GM23338 (cell line): ENCODE results near the gene OR2AT4. TPM values are rescaled to one million over a fixed set of nuclear protein-coding genes. Genes with fewer than 3 reads are reported as not detected.
"Not testable (repeated sequence)": the region's sequence is repeated elsewhere in the genome, so short reads cannot be mapped to it uniquely, and the experiment has no call there.

Source experiments
- ATAC-seq: fragments of 200-7000 bp; cut with Tn5 transposase; 3 replicates; pipeline ENCODE4 v1.9.1; 2020
- DNase-seq: peaks from one replicate; pipeline ENCODE4 v3.0.0-alpha.2; 2015; ENCODE audit warnings: low spot score
- H2AFZ ChIP-seq: fragments of 200-600 bp; sonication (generic); 2 replicates; pipeline ENCODE4 v1.8.0; 2016; ENCODE audit warnings: antibody characterized with exemption, mild to moderate bottlenecking, moderate library complexity
- H3F3A ChIP-seq: fragments of 200-600 bp; sonication (generic); replicated peaks from 2 replicates; pipeline ENCODE4 v1.8.0; 2017; ENCODE audit warnings: antibody characterized with exemption, mixed run types, low read depth
- H3K27ac ChIP-seq: fragments of 200-600 bp; sonication (generic); 2 replicates; pipeline ENCODE4 v1.6.1; 2016; ENCODE audit warnings: low read depth
- H3K27me3 ChIP-seq: fragments of 200-600 bp; sonication (generic); 2 replicates; pipeline ENCODE4 v1.8.0; 2016; ENCODE audit warnings: mild to moderate bottlenecking, mixed run types, moderate library complexity; ENCODE audit not compliant: insufficient read depth
- H3K36me3 ChIP-seq: fragments of 200-600 bp; sonication (generic); 2 replicates; pipeline ENCODE4 v1.8.0; 2016; ENCODE audit warnings: mild to moderate bottlenecking; ENCODE audit not compliant: insufficient read depth
- H3K4me1 ChIP-seq: fragments of 200-600 bp; sonication (generic); 2 replicates; pipeline ENCODE4 v1.8.0; 2016; ENCODE audit warnings: mild to moderate bottlenecking, moderate library complexity; ENCODE audit not compliant: insufficient read depth
- H3K4me2 ChIP-seq: fragments of 200-600 bp; sonication (generic); 2 replicates; pipeline ENCODE4 v1.7.1; 2017; ENCODE audit warnings: mixed run types
- H3K4me3 ChIP-seq: fragments of 200-600 bp; sonication (generic); 2 replicates; pipeline ENCODE4 v1.6.1; 2016; ENCODE audit warnings: mixed run types
- H3K79me2 ChIP-seq: fragments of 200-600 bp; sonication (generic); replicated peaks from 2 replicates; pipeline ENCODE4 v1.8.0; 2017; ENCODE audit warnings: mild to moderate bottlenecking; ENCODE audit not compliant: insufficient read depth
- H3K9me2 ChIP-seq: fragments of 200-600 bp; sonication (generic); 2 replicates; pipeline ENCODE4 v1.8.0; 2017; ENCODE audit not compliant: insufficient read depth
- H4K20me1 ChIP-seq: fragments of 200-600 bp; sonication (generic); replicated peaks from 2 replicates; pipeline ENCODE4 v1.8.0; 2017; ENCODE audit warnings: mild to moderate bottlenecking; ENCODE audit not compliant: insufficient read depth
- H3K27ac Mint-ChIP-seq: 2 replicates; pipeline ENCODE4 v1.8.0; 2020; ENCODE audit warnings: inconsistent platforms, mild to moderate bottlenecking, moderate library complexity, mixed read lengths
- H3K27me3 Mint-ChIP-seq: 3 replicates; pipeline ENCODE4 v1.8.0; 2022; ENCODE audit warnings: low read depth, mild to moderate bottlenecking, moderate library complexity, mixed read lengths, inconsistent platforms; ENCODE audit not compliant: insufficient read depth, poor library complexity
- H3K36me3 Mint-ChIP-seq: 3 replicates; pipeline ENCODE4 v1.8.0; 2021; ENCODE audit warnings: low read depth, mild to moderate bottlenecking, inconsistent platforms, moderate library complexity, mixed read lengths
- H3K4me1 Mint-ChIP-seq: 3 replicates; pipeline ENCODE4 v1.8.0; 2020; ENCODE audit warnings: mild to moderate bottlenecking, inconsistent platforms, mixed read lengths
- H3K4me3 Mint-ChIP-seq: 3 replicates; pipeline ENCODE4 v1.8.0; 2021; ENCODE audit warnings: moderate library complexity, mild to moderate bottlenecking, inconsistent platforms, mixed read lengths
- H3K9me3 Mint-ChIP-seq: 3 replicates; pipeline ENCODE4 v1.8.0; 2020; ENCODE audit warnings: moderate library complexity, mild to moderate bottlenecking, inconsistent platforms, mixed read lengths
- CREB1 ChIP-seq: fragments of 250-450 bp; sonication (Bioruptor Pico); IDR thresholded peaks from 2 replicates; pipeline ENCODE4 v1.5.0; 2020; ENCODE audit warnings: low read depth, mild to moderate bottlenecking, moderate library complexity
- ETS1 ChIP-seq: IDR thresholded peaks from 2 replicates; pipeline ENCODE4 v1.6.1; 2016; ENCODE audit warnings: antibody characterized with exemption
- EZH2phosphoT487 ChIP-seq: fragments of 200-600 bp; sonication (generic); IDR thresholded peaks from one replicate; pipeline ENCODE4 v1.8.1; 2018; ENCODE audit warnings: antibody characterized with exemption; ENCODE audit not compliant: unreplicated experiment
- JUNB ChIP-seq: IDR thresholded peaks from one replicate; pipeline ENCODE4 v1.6.1; 2016; ENCODE audit warnings: antibody characterized with exemption; ENCODE audit not compliant: unreplicated experiment
- ZNF114 ChIP-seq: fragments of 250-450 bp; sonication (Bioruptor Pico); IDR thresholded peaks from 2 replicates; pipeline ENCODE4 v1.5.0; 2020; ENCODE audit warnings: mild to moderate bottlenecking, moderate library complexity
- ZNF331 ChIP-seq: fragments of 250-450 bp; sonication (Bioruptor Pico); IDR thresholded peaks from 2 replicates; pipeline ENCODE4 v1.5.0; 2020; ENCODE audit warnings: low read depth, mild to moderate bottlenecking, moderate library complexity
- ZNF462 ChIP-seq: fragments of 250-450 bp; sonication (Bioruptor Pico); IDR thresholded peaks from 2 replicates; pipeline ENCODE4 v1.5.0; 2020; ENCODE audit warnings: mild to moderate bottlenecking, moderate library complexity
- polyA plus RNA-seq: library from polyadenylated mRNA; unstranded; fragments of >200 nt; fragmentation: Nextera tagmentation; extraction: Ambion mirVana; gene quantifications from 2 replicates; pipeline ENCODE4 v1.2.1, GENCODE V29; 2016
- total RNA-seq: library from RNA; depleted of rRNA; stranded (reverse); fragments of >200 nt; shearing (Covaris generic); gene quantifications from 2 replicates; pipeline ENCODE4 v1.2.3, GENCODE V29; 2014

The OR2AT4 gene
- total and polyA plus RNA-seq, 2 experiments from 2014 or later: not detected

- not testable (repeated sequence) for ATAC-seq, H2AFZ ChIP-seq, H3K4me1 Mint-ChIP-seq, H3K4me2 ChIP-seq, H3K27me3 ChIP-seq, H4K20me1 ChIP-seq, H3K4me3 ChIP-seq, H3K36me3 Mint-ChIP-seq, H3K36me3 ChIP-seq, H3K9me3 Mint-ChIP-seq, H3K4me1 ChIP-seq, H3K9me2 ChIP-seq, H3F3A ChIP-seq, H3K79me2 ChIP-seq, H3K27ac Mint-ChIP-seq, H3K4me3 Mint-ChIP-seq, H3K27me3 Mint-ChIP-seq, H3K27ac ChIP-seq, DNase-seq
These were observed 2.3 kb upstream of the OR2AT4 start for GRCh38 chr11:75098835-75099439.

- not testable (repeated sequence) for H3K9me2 ChIP-seq, H3K36me3 Mint-ChIP-seq, DNase-seq, H3K4me3 ChIP-seq, H4K20me1 ChIP-seq, H2AFZ ChIP-seq, H3K4me2 ChIP-seq, H3K4me1 Mint-ChIP-seq, H3K9me3 Mint-ChIP-seq, H3K36me3 ChIP-seq, H3F3A ChIP-seq, H3K4me3 Mint-ChIP-seq, H3K27ac Mint-ChIP-seq, H3K27ac ChIP-seq, ATAC-seq, H3K4me1 ChIP-seq, H3K27me3 ChIP-seq, H3K79me2 ChIP-seq, H3K27me3 Mint-ChIP-seq
These were observed 1.5 kb upstream of the OR2AT4 start for GRCh38 chr11:75098181-75098580.

GRCh38 chr11:75097173-75097557 lies 489 bp upstream of the OR2AT4 start:
- Mint-ChIP-seq H3K27me3 (no peaks in the 10 kb centered on the region), H3K9me3 (peaks cover 7% of the 10 kb centered on the region; the same call in 2 of the 3 replicates), H3K36me3 (no peaks in the 10 kb centered on the region), H3K4me3 (no peak overlapping the region), H3K4me1 (peaks cover 5% of the 10 kb centered on the region; the same call in 2 of the 3 replicates), H3K27ac (no peak overlapping the region)
- Histone ChIP-seq H3K27ac (no peak overlapping the region), H3K27me3 (no peaks in the 10 kb centered on the region), H3K4me1 (no peaks in the 10 kb centered on the region; the same call in 1 of the 2 replicates), H2AFZ (no peak overlapping the region), H3K4me3 (no peak overlapping the region), H3F3A (no peaks in the 10 kb centered on the region), H4K20me1 (no peaks in the 10 kb centered on the region), H3K4me2 (no peak overlapping the region), H3K9me2 (no peaks in the 10 kb centered on the region), H3K79me2 (no peaks in the 10 kb centered on the region), H3K36me3 (no peaks in the 10 kb centered on the region)
- DNase-seq (no peak), ATAC-seq (no peak)
- TF ChIP-seq CREB1 (no peak), ZNF331 (no peak), EZH2phosphoT487 (no peak), ETS1 (no peak), JUNB (no peak), ZNF114 (CRISPR knock-in tag) (no peak), ZNF462 (CRISPR knock-in tag) (no peak)
